HG03060 (cell line): Measurements from ENCODE around the gene PEX11B.
"Not testable (repeated sequence)": the region's sequence is repeated elsewhere in the genome, so short reads cannot be mapped to it uniquely, and the experiment has no call there.

Experiments
- ATAC-seq: cut with Tn5 transposase; IDR thresholded peaks from one replicate; pipeline ENCODE4 v1.9.1; 2021; ENCODE audit warnings: low read depth, moderate number of reproducible peaks; ENCODE audit not compliant: unreplicated experiment

Gene PEX11B

DNA sequence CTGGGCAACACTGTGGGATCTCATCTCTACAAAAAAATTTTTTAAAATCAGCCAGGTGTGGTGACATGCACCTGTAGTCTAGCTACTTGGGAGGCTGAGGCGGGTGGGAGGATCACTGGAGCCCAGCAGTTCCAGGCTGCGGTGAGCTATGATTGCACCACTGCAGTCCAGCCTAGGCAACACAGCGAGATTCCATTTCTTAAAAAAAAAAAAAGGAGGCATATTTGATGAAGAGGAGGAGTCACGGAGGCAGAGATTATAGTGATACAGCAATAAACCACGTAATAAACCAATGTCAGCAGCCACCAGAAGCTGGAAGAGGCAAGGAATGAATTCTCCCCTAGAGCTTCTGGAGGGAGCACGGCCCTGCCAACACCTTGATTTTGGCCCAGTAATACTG is 35.3 kb upstream of the PEX11B start:
- ATAC-seq = no peak

DNA sequence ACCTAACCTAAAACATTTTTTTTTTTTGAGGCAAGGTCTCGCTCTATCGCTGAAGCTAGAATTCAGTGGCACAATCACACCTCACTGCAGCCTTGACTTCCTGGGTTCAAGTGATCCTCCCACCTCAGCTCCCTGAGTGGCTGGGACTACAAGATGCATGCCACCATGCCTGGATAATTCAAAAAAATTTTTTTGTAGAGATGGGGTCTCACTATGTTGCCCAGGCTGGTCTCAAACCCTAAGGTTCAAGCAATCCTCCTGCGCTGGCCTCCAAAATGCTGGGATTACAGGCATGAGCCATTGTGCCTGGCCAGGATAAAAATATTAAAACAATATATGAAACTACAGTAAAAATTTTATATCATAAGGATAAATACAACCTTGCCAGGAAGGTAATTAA is 34.4 kb upstream of the PEX11B start:
- ATAC-seq = no peak

GRCh38 chr1:145951526-145951925 is 33.0 kb upstream of the PEX11B start:
- ATAC-seq = no peak

DNA sequence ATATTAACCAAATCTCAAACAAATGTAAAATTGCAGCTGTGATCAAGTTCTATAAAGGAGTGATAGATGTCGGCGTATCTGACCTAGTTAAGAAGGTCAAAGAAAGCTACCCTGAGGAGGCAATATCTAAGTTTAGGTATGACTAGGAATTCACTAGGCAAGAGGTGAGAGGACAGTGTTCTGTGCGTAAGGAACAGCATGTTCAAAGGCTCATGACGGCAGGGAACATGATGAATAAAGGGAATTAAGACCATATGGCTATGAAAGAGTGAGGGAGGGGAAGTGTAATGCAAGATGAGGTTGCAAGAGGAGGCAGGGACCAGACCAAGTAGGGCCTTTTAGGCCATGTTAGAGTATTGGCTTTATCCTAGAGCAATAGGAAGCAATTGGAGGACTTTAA is 30.7 kb upstream of the PEX11B start:
- ATAC-seq = no peak

- ATAC-seq = no peak
These were observed 29.0 kb upstream of the PEX11B start for GRCh38 chr1:145947551-145947950.

GRCh38 chr1:145946477-145946986 is 28.0 kb upstream of the PEX11B start:
- ATAC-seq = no peak

DNA sequence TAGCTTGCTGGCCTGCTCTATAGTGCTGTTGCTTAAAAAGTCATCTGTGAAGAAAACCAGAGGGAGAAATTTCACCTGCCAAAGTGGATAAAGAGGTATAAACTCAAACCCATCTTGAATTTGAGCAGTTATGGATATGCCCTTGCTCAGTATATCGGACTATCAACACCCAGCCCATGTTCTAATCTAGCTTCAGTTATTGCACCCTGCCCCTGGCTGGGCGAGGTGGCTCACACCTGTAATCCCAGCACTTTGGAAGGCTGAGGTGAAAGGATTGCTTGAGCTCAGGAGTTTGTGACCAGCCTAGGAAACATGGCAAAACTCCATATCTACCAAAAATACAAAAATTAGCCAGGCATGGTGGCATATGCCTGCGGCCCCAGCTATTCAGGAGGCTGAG is 26.0 kb upstream of the PEX11B start:
- no peak for ATAC-seq

DNA sequence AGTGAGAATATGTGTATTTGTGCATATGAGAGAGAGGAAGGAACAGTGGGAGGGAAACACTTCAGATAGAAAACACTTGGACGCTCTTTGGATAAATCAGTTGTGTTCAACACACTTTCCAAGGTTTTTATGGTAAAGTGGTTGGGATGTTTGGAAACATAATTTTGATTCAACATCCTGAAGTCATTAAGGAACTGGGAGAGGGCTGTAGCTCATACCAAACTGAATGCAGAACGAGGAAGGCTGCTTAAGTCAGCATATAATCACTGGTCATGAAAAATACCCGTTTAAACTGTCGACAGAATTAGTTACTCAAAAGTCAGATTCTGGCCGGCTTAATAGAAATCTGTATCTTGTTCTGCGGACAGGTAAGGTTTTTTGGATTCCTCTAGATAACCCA is 24.4 kb upstream of the PEX11B start:
- no peak for ATAC-seq

GRCh38 chr1:145942405-145942804 is 23.9 kb upstream of the PEX11B start:
- ATAC-seq = no peak

DNA sequence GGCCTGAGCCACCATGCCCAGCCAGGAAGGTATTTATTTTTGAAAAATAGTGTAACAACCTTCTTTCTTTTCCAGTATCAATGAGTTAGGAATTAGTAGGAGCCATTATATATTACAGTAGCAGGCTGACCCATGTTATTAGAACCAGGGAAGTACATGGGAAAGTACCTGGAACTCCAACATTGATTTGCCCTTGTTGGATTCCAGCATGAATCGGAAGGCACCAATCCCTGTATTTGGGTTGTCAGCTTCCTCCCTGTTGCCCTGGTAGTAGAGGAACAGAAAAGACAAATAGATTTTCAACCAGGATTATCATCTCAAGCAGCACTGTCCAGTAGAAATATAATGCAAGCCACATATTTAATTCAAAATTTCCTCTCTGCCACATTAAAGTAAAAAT is 18.9 kb upstream of the PEX11B start:
- ATAC-seq = no peak

DNA sequence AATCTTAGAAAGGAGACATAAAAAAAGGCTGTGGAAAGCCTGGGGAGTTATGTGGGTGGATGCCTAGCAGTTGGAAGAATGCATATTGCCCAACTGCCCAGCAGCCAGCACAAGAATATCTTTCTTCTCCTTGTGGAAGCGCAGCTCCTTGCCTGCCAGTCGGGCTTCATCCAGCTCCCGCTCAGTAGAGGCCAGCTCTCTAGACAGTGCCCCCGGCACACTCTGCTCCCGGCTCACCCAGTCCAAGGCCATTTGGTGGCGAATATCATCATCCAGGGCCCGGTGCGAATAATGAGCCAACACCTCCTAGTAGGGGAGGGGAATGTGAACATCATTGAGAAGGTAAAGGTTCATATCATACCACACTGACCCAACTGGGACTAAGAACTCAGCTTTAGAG is 17.7 kb upstream of the PEX11B start:
- ATAC-seq = no peak

- ATAC-seq = no peak
These were observed 17.2 kb upstream of the PEX11B start for GRCh38 chr1:145935708-145936107.

- not testable (repeated sequence) for ATAC-seq
These were observed 14.0 kb upstream of the PEX11B start for GRCh38 chr1:145932522-145933009.

- ATAC-seq = no peak
These were observed 9.6 kb upstream of the PEX11B start for GRCh38 chr1:145927916-145928643.

DNA sequence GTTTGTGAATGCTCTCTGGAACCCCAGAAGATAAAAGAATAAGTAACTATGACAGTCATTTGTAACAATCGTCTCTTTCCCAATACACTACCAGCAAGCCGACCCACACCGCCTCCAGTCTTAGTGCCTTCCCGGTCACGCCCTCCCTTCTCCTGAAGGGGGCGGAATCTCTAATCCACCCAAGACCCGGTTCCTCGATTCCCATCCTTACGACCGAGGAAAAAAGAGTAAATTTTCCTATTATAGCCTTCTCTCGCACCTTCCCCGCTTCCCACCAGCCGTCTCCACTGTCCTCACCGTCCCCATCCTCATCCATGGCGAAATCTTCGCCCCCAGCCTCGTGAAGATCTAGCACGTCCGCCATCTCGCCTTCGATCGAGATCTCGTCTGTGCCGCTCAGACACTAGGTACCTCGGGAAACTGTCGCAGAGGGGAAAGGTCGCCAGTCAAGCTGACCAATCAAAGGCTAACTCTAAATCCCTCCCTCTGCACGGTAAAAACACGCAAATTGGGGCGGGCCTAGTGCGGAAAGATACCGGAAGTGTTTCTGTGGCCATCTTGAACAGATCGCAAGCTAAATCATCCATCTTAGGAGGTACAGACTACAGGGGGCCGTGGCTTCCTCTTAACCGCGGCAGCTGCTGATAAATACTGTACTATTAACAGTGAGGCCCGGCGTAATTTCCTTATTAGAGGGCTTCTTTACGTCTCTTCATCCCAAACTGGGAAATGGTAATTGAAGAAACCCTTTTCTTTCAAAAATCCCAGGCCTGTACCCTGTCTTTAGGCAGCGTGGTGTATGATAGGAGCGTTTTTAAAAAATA is 8.8 kb upstream of the PEX11B start, which contains the start of gene RBM8A:
TSS of gene RBM8A (minus strand) at position 422 of the 824 bp plus-strand sequence. CDS start at position 364, 58 bp downstream.
- peak; percentile 93 for ATAC-seq

DNA sequence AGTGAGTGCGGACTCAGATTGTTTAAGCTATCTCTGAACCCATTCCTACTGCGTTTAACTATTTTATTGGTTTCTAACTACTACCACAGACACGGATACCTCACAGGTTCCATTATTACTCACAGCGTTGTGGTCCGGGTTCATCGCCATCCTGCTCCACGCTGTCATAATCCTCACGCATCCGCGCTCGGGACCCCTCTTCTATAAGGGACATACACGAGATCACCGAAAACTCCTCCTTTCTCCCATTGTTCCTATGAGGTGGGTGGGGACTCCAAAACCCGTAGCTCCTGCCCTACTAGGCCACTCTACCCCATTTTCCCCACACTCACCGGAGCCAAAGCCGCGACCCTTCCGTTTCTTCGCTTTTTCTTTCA is 8.2 kb upstream of the PEX11B start:
- ATAC-seq = no peak

DNA sequence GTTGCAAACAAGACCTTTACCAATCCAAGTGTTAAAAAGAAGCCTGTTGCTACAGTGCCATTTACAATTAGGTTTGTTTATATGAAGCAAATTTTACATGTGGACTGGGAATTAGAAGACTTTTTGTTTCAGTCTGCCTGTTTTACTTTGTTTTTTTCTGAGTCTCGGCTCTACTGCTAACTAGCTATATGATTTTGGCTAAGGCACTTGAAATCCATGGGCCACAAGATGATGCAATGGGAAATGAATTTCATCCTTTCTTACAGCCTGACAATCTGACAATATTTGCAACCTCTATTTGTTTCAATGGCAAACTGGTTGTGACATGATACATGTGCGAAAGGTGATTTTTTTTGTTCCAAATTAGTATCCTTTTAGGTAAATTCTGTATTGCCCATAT is 3.7 kb upstream of the PEX11B start:
- ATAC-seq = no peak

DNA sequence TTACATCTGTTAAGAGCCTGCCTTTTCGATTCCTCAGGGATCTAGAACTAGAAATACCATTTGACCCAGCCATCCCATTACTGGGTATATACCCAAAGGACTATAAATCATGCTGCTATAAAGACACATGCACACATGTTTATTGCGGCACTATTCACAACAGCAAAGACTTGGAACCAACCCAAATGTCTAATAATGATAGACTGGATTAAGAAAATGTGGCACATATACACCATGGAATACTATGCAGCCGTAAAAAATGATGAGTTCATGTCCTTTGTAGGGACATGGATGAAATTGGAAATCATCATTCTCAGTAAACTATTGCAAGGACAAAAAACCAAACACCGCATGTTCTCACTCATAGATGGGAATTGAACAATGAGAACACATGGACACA is 1.8 kb upstream of the PEX11B start:
- not testable (repeated sequence) for ATAC-seq

DNA sequence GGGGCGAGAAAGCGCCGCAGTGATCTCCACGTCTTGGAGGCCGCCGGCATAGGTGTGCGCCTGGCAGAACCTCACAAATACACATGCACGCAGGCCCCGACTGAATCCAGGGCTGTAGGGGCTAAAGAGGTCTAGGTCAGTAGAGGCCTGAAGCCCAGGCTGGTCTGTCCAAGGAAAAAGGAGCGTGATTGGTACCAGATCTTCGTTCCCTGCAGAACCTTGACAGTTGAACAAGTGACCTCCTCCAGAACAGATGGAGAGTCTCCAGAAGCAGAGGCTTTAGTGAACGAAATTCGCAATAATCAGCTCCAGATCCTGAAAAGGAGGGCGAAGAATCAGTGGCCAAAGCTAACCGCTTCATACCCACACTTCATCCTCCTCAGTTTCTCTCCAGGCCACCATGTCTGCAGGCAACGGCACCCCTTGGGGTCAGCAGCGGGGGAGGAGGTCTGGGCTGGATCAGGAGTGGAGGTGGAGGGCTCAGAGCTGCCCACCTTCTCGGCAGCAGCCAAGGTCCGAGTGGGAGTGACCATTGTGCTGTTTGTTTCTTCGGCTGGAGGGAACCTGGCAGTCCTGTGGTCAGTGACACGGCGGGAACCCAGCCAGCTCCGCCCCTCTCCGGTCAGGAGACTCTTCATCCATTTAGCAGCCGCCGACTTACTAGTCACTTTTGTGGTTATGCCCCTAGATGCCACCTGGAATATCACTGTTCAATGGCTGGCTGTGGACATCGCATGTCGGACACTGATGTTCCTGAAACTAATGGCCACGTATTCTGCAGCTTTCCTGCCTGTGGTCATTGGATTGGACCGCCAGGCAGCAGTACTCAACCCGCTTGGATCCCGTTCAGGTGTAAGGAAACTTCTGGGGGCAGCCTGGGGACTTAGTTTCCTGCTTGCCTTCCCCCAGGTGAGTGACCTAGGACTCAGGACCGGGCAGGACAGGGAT is 749 bp upstream of the PEX11B start:
- no peak for ATAC-seq

DNA sequence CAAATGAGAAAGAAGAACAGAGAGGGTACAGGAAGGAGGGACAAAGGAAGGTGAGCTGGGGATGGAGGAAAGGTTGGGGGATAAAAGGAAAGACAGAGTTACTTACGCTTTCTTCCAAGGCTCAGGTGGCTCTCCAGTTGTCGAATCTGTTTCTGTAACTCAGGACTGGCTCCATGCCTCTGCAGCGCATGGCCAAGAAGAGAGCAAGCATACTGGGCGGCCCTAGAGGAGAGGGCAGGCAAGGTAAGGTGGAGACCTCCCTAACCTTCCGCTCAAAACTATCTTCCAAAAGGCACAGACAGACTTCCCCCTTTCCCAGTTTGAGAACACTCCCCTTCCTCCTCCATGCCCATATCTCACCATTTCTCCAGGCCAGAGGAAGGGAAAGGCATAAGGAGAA is 922 bp downstream of the PEX11B start:
- ATAC-seq = no peak
